Breast epithelium (tissue), 3 donors: ENCODE measurements around the gene ACOX3.

Experiments
- POLR2A ChIP-seq: fragments of 450-650 bp; IDR thresholded peaks from one replicate; pipeline ENCODE4 v1.6.1; 2016; ENCODE audit warnings: antibody characterized with exemption, mild to moderate bottlenecking, moderate library complexity
- TF ChIP-seq, protein P1 (sequence below), 3 donors: fragments of 450-650 bp; IDR thresholded peaks; one replicate each; pipeline ENCODE4 v1.5.1; 2016 to 2017; ENCODE audit warnings: antibody characterized with exemption in 3 of 3, mild to moderate bottlenecking in 3 of 3, moderate library complexity in 3 of 3

DNA sequence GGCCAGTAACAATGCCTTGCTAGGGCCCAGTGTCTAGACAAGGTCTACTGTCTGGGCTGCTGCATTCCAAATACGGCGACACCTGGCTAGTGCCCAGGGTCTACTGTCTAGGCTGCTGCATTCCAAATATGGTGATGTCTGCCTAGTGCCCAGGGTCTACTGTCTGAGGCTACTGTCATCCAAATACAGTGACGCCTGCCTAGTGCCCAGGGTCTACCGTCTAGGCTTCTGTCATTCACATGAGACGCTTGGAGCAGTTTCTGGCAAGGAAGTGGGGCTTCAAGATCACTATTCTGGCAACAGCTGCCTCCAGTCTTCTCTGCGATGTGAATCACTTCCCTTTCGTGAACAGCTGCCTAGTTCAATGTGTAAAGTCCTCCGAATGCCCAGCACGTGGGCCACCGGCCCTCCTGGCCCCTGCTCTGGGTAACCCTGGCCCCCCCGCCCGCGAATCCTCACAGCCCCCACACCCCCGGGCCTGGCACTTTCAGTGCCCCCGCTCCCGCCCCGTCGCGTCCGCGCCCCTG, 12.7 kb downstream of the ACOX3 start:
- TF ChIP-seq POLR2A: no peak
- TF ChIP-seq, protein P1, sequence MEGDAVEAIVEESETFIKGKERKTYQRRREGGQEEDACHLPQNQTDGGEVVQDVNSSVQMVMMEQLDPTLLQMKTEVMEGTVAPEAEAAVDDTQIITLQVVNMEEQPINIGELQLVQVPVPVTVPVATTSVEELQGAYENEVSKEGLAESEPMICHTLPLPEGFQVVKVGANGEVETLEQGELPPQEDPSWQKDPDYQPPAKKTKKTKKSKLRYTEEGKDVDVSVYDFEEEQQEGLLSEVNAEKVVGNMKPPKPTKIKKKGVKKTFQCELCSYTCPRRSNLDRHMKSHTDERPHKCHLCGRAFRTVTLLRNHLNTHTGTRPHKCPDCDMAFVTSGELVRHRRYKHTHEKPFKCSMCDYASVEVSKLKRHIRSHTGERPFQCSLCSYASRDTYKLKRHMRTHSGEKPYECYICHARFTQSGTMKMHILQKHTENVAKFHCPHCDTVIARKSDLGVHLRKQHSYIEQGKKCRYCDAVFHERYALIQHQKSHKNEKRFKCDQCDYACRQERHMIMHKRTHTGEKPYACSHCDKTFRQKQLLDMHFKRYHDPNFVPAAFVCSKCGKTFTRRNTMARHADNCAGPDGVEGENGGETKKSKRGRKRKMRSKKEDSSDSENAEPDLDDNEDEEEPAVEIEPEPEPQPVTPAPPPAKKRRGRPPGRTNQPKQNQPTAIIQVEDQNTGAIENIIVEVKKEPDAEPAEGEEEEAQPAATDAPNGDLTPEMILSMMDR (IDR thresholded peaks at IDR 0.05): no peak
